HG02852 (cell line): ENCODE results near the gene RAB42.

Source experiments
- ATAC-seq: cut with Tn5 transposase; IDR thresholded peaks from one replicate; pipeline ENCODE4 v1.9.1; 2021; ENCODE audit warnings: mild to moderate bottlenecking, moderate library complexity; ENCODE audit not compliant: unreplicated experiment

Gene RAB42

GRCh38 chr1:28644494-28644893 is 52.4 kb downstream of the RAB42 start:
- no peak for ATAC-seq
